Stimulated activated CD8-positive, alpha-beta memory T cell treated with anti-CD3 and anti-CD28 coated beads, Interleukin-12 subunit alpha, Interleukin-12 subunit beta, amount 100 ng/mL, for 1 hour (primary cell): ENCODE measurements around the gene APMAP.
"Not testable (repeated sequence)": the region's sequence is repeated elsewhere in the genome, so short reads cannot be mapped to it uniquely, and the experiment has no call there.

ENCODE experiments used
- DNase-seq: peaks from one replicate; pipeline ENCODE4 v3.0.0-alpha.2; 2020; ENCODE audit warnings: low read depth

The APMAP gene

GRCh38 chr20:24930724-24931688, 61.5 kb downstream of the APMAP start:
- DNase-seq = not testable (repeated sequence)

GRCh38 chr20:24929867-24930723, 62.5 kb downstream of the APMAP start:
- not testable (repeated sequence) for DNase-seq

- DNase-seq = not testable (repeated sequence)
Measured at GRCh38 chr20:24929259-24929658, 63.3 kb downstream of the APMAP start.

- not testable (repeated sequence) for DNase-seq
Measured at GRCh38 chr20:24920706-24921105, 71.8 kb downstream of the APMAP start.

- not testable (repeated sequence) for DNase-seq
Measured at GRCh38 chr20:24919665-24920064, 72.9 kb downstream of the APMAP start.

GRCh38 chr20:24918579-24919566, 73.7 kb downstream of the APMAP start:
- DNase-seq = no peak

- peak; percentile 16 for DNase-seq
Measured at GRCh38 chr20:24917797-24918578, 74.6 kb downstream of the APMAP start.

GRCh38 chr20:24917056-24917455, 75.5 kb downstream of the APMAP start:
- DNase-seq = no peak

- no peak for DNase-seq
Measured at GRCh38 chr20:24916412-24916811, 76.1 kb downstream of the APMAP start.

GRCh38 chr20:24915892-24916291, 76.7 kb downstream of the APMAP start:
- no peak for DNase-seq

- DNase-seq = no peak
Measured at GRCh38 chr20:24915440-24915839, 77.1 kb downstream of the APMAP start.

GRCh38 chr20:24914388-24915241, 77.9 kb downstream of the APMAP start:
- DNase-seq = no peak

- DNase-seq = no peak
Measured at GRCh38 chr20:24913076-24913628, 79.4 kb downstream of the APMAP start.
